ENCODE data around the gene GKN2. TPM values are rescaled to one million over a fixed set of nuclear protein-coding genes. Genes with fewer than 3 reads are reported as not detected.

Gene GKN2
- total RNA-seq (2014; rRNA removed; shearing (Covaris generic)): not detected in 2 replicates
- not detected in 2 replicates for polyA plus RNA-seq (2015; cell fraction: cytosol; rRNA removed)
- not detected in 2 replicates for polyA plus RNA-seq (2015; cell fraction: nucleus; rRNA removed)

- DNase-seq (ENCODE audit: low read depth): no peak
Measured at GRCh38 chr2:68952887-68953521, at the start of gene GKN2. Gene GKN2, minus strand, starts transcription at chr2:68952893. Its CDS starts 32 bp downstream, at chr2:68952861.

DNA sequence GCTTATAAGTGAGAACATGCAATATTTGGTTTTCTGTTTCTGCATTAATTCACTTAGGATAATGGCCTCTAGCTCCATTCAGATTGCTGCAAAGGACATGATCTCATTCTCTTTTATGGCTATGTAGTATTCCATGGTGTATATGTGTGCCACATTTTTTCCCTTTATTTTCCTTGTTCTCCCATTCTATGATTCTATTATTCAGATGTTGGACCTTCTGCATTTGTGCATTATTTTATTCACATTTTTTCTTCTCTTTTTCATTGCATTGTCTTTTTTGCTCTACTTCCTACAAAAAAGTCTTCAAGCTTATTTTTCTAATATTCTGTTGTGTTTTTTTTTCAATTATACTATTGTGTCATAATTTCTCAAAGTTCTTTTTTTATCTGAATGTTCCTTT lies 49.2 kb upstream of the GKN2 start:
- DNase-seq (ENCODE audit: low read depth): no peak

DNA sequence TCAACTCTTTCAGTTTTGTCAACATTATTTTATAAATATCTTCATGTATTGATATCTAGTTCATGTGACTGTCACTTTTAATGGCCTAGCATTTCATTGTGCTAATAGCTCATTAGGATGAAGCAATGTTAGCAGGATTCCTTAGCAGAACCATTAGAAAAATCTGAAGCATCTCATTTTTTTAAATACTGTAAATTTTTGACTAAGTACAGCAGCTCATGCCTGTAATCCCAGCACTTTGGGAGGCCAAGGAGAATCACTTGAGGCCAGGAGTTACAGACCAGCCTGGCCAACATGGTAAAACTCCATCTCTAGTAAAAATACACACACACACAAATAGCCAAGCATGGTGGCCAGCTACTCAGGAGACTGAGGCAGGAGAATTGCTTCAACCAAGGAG lies 44.7 kb upstream of the GKN2 start:
- no peak for DNase-seq (ENCODE audit: low read depth)

DNA sequence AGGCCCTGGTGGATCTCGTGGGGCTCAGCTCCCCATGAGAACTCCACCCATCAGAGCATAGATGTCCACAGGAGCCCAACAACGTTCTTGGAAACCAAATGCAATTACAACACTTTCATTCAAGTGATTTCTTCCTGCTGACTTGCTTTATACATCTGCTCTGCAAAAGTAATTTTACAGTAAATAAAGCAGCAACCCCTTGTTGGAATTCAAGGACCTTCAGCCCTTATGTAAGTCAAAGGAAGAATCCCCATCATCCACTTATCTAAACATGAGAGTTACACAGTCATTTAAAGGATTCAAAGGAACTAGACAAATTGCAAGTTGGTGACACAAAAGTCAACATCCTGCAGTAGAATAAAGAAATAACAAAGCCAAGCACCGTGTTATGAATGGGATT lies 43.2 kb upstream of the GKN2 start:
- no peak for DNase-seq (ENCODE audit: low read depth)

- peak; percentile 80 for DNase-seq (ENCODE audit: low read depth)
Measured at GRCh38 chr2:68994864-68995263, 42.2 kb upstream of the GKN2 start.

GRCh38 chr2:68993660-68994059 lies 41.0 kb upstream of the GKN2 start:
- DNase-seq (ENCODE audit: low read depth): no peak

- peak; percentile 21 for DNase-seq (ENCODE audit: low read depth)
Measured at GRCh38 chr2:68992933-68993332, 40.2 kb upstream of the GKN2 start.

DNA sequence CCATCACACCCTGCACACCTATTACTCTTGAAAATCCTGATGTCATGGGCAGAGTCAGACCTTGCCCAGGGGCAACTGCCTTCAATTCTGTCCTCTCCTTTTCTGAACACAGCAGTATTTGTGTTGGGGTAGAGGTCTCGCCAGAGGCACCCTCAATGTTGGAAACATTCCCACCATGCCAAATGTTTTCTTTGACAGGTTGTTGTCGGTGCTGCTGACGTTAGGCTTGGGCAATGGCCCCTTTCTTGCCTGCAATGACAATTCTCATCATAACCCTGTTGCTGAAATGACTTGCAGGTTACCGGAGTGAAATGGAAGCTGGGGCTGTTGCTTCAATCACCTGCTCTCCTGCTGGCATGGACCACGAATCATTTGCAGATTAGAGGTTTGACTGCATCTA lies 39.6 kb upstream of the GKN2 start:
- no peak for DNase-seq (ENCODE audit: low read depth)

GRCh38 chr2:68989035-68989434 lies 36.3 kb upstream of the GKN2 start:
- no peak for DNase-seq (ENCODE audit: low read depth)

GRCh38 chr2:68987021-68987503 lies 34.4 kb upstream of the GKN2 start:
- no peak for DNase-seq (ENCODE audit: low read depth)

GRCh38 chr2:68980956-68981355 lies 28.3 kb upstream of the GKN2 start:
- peak; percentile 36 for DNase-seq (ENCODE audit: low read depth)

DNA sequence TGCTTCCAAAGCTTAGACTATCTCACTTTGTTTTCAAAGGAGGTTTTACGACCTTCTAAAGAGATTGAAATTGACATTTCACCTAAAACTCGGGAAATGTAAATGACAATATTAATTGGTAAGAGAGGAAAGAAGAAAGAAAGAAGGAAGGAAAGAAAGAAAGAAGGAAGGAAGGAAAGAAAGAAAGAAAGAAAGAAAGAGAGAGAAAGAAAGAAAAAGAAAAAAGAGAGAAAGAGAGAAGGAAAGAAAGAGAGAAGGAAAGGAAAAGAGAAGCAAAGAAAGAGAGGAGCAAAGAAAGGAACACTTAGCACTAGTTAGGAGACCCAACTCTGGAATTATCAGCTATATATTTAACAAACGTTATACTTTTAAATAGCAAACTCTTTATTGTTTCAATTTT lies 25.4 kb upstream of the GKN2 start:
- DNase-seq (ENCODE audit: low read depth): no peak

- no peak for DNase-seq (ENCODE audit: low read depth)
Measured at GRCh38 chr2:68977453-68977852, 24.8 kb upstream of the GKN2 start.

GRCh38 chr2:68975844-68976243 lies 23.2 kb upstream of the GKN2 start:
- no peak for DNase-seq (ENCODE audit: low read depth)

GRCh38 chr2:68974946-68975665 lies 22.4 kb upstream of the GKN2 start:
- no peak for DNase-seq (ENCODE audit: low read depth)

- peak; percentile 4 for DNase-seq (ENCODE audit: low read depth)
Measured at GRCh38 chr2:68974251-68974650, 21.6 kb upstream of the GKN2 start, which contains the start of gene GKN1. Gene GKN1, plus strand, starts transcription at chr2:68974636. Its CDS starts 42 bp downstream, at chr2:68974678.

GRCh38 chr2:68971591-68972231 lies 19.0 kb upstream of the GKN2 start:
- peak; percentile 99 for DNase-seq (ENCODE audit: low read depth)

DNA sequence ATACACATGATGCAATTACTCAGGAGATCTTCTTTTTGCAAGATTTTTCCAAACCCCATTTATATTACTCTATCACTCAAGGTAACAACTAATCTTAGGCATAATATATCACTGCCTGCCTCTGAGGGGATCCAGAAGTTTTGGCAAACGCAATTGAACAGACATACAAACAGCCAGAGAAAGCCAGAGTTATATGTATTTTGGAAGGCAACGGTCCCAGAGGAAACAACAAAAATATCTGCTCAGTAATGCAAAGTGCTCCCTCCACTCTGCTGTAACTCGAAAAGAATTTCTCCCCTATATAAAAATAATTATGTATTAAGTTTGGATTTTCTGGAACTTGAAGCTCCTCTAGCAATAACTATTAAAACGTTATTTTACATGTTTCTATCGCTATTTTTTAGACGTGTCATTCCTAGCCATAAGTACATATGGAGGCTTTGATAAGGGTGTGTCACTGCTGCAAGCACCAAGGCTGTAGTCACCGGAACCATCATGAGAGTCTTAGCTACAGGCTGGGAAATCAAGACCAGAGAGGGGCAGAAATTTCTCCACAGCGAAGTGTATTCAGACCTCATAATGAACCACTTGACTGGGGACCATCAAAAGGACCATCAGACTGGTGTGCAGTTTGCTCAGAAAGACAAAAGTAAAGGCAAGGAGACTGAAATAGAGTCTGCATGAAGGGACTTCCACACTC lies 18.0 kb upstream of the GKN2 start:
- no peak for DNase-seq (ENCODE audit: low read depth)

- no peak for DNase-seq (ENCODE audit: low read depth)
Measured at GRCh38 chr2:68969736-68970490, 17.2 kb upstream of the GKN2 start.

GRCh38 chr2:68968221-68968620 lies 15.5 kb upstream of the GKN2 start:
- no peak for DNase-seq (ENCODE audit: low read depth)

GRCh38 chr2:68964282-68964681 lies 11.6 kb upstream of the GKN2 start:
- no peak for DNase-seq (ENCODE audit: low read depth)
